ENCODE measurements around the gene NAPA.
A peak's percentile ranks its signal among the peaks of the same experiment; 100 is the strongest.
"Not testable (repeated sequence)": the region's sequence is repeated elsewhere in the genome, so short reads cannot be mapped to it uniquely, and the experiment has no call there.

The NAPA gene

DNA sequence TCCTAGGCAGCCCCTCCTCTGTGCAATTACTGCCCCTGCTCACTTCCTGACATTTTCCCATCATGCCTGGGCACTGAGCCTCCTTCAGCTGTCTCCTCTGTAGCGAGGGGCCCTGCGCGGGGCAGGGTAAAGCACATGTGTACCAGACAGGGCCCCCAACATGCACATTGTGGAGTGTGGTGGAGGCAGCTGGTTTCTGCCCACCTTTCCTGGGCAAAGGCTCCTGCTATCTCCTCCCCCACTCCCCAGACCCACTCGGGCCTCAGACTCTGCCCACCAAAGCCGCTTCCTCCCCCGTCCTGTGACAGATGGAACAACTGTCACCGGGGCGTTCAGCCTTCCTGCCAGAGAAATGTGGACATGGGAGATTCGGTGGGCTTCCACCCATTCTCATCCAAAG, 28.0 kb downstream of the NAPA start:
- Histone ChIP-seq H3K4me3 (replicated peaks; ENCODE audit: insufficient read depth, low read length) (no peak overlapping the region), H3K27ac (replicated peaks) (peak overlapping the region; percentile 60)

GRCh38 chr19:47486220-47486619, 28.6 kb downstream of the NAPA start:
- H3K27ac ChIP-seq (replicated peaks): peak overlapping the region; percentile 60
- not testable (repeated sequence) for DNase-seq (ENCODE audit: low read depth in 1 of 2, low spot score in 1 of 2); H3K27me3 ChIP-seq (ENCODE audit: insufficient read depth, poor library complexity, severe bottlenecking); H3K4me3 ChIP-seq (replicated peaks; ENCODE audit: insufficient read depth, low read length)

More for the DNA sequence above, 28.0 kb downstream of the NAPA start:
- no peaks in the 10 kb centered on the region for H3K27me3 ChIP-seq (ENCODE audit: insufficient read depth, poor library complexity, severe bottlenecking)
- DNase-seq (ENCODE audit: low read depth in 1 of 2, low spot score in 1 of 2): peak in 1 of 2 experiments; percentile 55
- TF ChIP-seq GABPA (IDR thresholded peaks at IDR 0.05; ENCODE audit: low read depth) (no peak), CTCF (IDR thresholded peaks at IDR 0.05; ENCODE audit: insufficient read depth, low read length) (no peak), POLR2AphosphoS5 (IDR thresholded peaks at IDR 0.05; ENCODE audit: low read depth) (peak; percentile 88), SPI1 (IDR thresholded peaks at IDR 0.05; ENCODE audit: borderline replicate concordance, low read depth) (no peak)
- TF ChIP-seq, protein P1, sequence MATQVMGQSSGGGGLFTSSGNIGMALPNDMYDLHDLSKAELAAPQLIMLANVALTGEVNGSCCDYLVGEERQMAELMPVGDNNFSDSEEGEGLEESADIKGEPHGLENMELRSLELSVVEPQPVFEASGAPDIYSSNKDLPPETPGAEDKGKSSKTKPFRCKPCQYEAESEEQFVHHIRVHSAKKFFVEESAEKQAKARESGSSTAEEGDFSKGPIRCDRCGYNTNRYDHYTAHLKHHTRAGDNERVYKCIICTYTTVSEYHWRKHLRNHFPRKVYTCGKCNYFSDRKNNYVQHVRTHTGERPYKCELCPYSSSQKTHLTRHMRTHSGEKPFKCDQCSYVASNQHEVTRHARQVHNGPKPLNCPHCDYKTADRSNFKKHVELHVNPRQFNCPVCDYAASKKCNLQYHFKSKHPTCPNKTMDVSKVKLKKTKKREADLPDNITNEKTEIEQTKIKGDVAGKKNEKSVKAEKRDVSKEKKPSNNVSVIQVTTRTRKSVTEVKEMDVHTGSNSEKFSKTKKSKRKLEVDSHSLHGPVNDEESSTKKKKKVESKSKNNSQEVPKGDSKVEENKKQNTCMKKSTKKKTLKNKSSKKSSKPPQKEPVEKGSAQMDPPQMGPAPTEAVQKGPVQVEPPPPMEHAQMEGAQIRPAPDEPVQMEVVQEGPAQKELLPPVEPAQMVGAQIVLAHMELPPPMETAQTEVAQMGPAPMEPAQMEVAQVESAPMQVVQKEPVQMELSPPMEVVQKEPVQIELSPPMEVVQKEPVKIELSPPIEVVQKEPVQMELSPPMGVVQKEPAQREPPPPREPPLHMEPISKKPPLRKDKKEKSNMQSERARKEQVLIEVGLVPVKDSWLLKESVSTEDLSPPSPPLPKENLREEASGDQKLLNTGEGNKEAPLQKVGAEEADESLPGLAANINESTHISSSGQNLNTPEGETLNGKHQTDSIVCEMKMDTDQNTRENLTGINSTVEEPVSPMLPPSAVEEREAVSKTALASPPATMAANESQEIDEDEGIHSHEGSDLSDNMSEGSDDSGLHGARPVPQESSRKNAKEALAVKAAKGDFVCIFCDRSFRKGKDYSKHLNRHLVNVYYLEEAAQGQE (IDR thresholded peaks at IDR 0.05; ENCODE audit: insufficient replicate concordance, low read depth): no peak

DNA sequence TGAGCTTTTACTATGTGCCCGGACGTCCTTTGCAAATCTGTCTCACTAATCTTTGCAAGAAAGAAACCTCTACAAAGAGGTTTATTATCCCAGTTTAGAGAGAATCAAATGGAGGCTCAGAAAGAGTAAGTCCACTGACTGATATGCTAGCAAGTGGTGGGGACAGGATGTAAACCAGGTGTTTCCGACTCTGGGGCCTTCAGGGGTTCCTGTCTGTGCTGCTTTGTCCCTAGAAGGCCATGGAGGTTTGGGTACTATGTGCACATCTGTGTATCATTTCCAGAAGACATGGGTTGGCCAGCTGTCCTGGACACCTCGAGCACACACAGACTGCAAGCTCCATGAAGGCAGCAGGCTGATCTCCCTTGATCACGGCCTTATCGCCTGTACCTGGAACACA, 29.7 kb downstream of the NAPA start:
- TF ChIP-seq GABPA (IDR thresholded peaks at IDR 0.05; ENCODE audit: low read depth) (no peak), CTCF (IDR thresholded peaks at IDR 0.05; ENCODE audit: insufficient read depth, low read length) (no peak), POLR2AphosphoS5 (IDR thresholded peaks at IDR 0.05; ENCODE audit: low read depth) (no peak), SPI1 (IDR thresholded peaks at IDR 0.05; ENCODE audit: borderline replicate concordance, low read depth) (no peak)
- TF ChIP-seq, protein P1 (IDR thresholded peaks at IDR 0.05; ENCODE audit: insufficient replicate concordance, low read depth): no peak
- no peak for DNase-seq (ENCODE audit: low read depth in 1 of 2, low spot score in 1 of 2)
- no peak overlapping the region for H3K4me3 ChIP-seq (replicated peaks; ENCODE audit: insufficient read depth, low read length)
- H3K27ac ChIP-seq (replicated peaks): no peak overlapping the region; the same call in 1 of the 2 replicates
- H3K27me3 ChIP-seq (ENCODE audit: insufficient read depth, poor library complexity, severe bottlenecking): no peaks in the 10 kb centered on the region

DNA sequence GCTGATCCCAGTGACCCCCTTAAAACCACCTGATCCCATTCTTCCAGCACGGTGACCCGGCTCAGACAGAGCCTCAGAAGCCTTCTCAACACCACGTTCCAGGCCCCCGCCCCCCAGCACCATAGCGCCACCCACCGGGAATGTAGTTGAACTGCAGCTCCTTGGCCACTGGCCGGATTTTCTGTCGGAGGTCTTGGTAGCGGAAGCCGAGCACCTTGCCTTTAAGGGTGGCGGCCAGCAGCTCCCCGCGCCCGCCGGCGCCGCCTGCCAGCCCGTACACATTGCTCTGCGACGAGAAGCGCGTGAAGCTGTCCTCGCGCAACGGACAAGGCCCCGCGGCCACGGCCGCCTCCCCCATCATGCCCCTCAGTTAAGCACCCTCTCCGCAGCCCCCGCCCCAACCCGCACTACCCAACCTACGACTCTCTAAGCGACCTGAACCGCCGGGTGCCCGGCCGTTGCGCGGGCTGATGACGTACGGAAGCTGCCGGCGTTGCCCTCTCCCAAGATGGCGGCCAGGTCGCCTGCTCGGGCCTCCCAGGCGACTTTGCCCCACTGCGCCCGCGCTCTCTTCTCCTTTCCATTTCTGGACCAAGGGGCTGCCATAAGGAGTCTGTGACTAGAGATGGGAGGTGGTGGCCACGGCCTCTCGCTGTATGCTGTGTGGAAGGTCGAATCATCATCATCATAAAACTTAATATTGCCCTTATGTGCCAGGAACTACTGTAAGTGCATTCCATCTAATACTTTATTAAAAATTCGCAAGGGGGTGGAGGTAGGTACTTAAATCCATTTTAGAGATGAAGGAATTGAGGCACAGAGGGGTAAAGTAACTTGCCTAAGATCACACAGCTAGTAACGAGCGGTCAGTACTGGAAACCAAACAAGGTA, 30.8 kb downstream of the NAPA start, which contains the start of gene KPTN:
KPTN (minus strand) TSS at position 420 of the 891 bp plus-strand sequence; CDS start at position 361, 59 bp downstream.
- peak within 1 kb of the TSS; percentile 96 for H3K27ac ChIP-seq (replicated peaks)
- DNase-seq (ENCODE audit: low read depth in 1 of 2, low spot score in 1 of 2): peak; percentile 85 to 91
- TF ChIP-seq CTCF (IDR thresholded peaks at IDR 0.05; ENCODE audit: insufficient read depth, low read length) (peak; percentile 87), SPI1 (IDR thresholded peaks at IDR 0.05; ENCODE audit: borderline replicate concordance, low read depth) (no peak), POLR2AphosphoS5 (IDR thresholded peaks at IDR 0.05; ENCODE audit: low read depth) (peak; percentile 17; the same call in 1 of the 2 replicates)
- TF ChIP-seq, protein P1 (IDR thresholded peaks at IDR 0.05; ENCODE audit: insufficient replicate concordance, low read depth): peak; percentile 32
- peak within 1 kb of the TSS; percentile 61 for H3K4me3 ChIP-seq (replicated peaks; ENCODE audit: insufficient read depth, low read length)
- H3K27me3 ChIP-seq (ENCODE audit: insufficient read depth, poor library complexity, severe bottlenecking): no peaks in the 10 kb centered on the region
